GM15510 (cell line): ENCODE data around the gene ZNF74.

Experiments used
- POLR2A ChIP-seq: IDR thresholded peaks from 3 replicates; pipeline ENCODE4 v1.6.1; 2011; ENCODE audit warnings: borderline replicate concordance; ENCODE audit not compliant: insufficient read length; ENCODE audit errors: extremely low read depth

Gene ZNF74

DNA sequence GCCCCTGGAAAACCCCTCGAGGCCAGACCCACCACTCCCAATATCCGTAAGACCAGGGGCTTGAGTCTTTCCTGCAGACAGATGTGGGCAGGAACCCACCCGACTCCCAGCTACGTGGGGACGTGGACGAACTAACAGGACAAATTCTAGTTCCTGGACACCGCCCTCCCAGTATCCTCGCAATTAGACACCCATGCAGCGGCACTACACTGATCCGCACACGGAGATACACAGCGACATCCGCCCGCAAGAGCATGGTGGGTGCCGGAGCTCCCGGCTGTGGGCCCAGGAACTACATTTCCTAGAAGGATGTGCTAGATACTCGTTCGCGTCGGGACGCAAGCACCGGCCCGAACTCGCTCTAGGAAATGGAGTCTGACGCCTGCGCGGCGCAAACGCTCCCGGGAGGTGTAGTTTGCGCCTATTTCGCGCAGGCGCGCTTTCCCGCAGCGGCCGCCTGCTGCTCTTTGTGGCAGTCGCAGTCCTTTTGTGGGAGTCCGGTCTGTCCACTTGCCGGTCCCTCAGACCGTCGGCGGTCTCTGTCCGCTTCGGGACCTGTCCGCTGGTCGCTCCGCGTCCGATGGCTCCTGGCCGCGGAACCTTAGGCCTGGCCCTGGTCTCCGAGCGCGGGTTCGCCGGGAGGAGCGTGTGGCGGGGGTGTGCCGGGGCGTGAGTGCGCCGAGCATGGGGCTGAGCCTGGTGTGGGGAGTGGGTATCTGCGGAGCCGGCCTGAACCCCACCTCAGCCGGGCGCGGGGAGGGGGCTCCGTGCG is at the start of gene ZNF74:
TSS of gene ZNF74 (plus strand) at position 447 of the 772 bp plus-strand sequence. CDS start 478 bp downstream, outside the sequence.
- peak; percentile 87 for TF ChIP-seq POLR2A

DNA sequence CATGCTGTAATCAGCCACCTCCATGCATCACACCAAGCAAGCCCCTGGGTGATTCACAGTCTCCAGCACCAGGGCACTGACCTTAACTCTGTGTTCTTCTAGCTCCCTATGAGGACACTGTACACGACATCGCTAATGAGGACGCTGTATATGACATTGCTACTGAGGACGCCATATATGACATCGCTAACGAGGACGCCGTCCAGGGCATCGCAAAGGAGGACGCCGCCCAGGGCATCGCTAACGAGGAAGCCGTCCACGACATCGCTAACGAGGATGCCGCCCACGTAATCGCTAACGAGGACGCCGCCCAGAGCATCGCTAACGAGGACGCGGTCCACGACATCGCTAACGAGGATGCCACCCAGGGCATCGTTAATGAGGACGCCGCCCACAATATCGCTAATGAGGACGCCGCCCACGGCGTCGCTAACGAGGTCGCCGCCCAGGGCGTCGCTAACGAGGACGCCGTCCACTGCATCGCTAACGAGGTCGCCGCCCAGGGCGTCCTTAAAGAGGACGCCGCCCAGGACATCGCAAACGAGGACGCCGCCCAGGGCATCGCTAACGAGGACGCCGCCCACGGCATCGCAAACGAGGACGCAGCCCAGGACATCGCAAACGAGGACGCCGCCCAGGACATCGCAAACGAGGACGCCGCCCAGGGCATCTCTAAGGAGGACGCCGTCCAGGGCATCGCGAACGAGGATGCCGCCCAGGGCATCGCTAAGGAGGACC is 39.5 kb upstream of the ZNF74 start:
- TF ChIP-seq POLR2A: no peak

DNA sequence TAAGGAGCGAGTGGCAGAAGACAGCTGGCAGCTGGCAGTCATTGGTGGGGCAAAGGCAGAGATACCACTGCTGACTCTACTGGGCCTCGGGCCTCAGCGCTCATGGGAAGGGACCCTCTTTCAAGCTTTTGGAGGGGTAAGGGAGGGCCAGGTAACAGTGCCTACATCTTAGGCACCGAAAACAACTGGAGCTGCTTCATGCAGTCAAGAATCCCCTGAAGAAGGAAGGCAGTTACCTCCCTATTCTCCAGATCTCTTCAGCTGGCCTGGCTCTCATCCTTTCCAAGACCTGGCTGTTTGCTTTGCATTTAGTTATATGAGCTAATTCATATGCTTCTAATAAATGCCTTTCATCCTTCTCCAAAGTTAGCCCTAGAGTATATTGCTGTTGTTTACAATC is 15.8 kb upstream of the ZNF74 start:
- TF ChIP-seq POLR2A: no peak

DNA sequence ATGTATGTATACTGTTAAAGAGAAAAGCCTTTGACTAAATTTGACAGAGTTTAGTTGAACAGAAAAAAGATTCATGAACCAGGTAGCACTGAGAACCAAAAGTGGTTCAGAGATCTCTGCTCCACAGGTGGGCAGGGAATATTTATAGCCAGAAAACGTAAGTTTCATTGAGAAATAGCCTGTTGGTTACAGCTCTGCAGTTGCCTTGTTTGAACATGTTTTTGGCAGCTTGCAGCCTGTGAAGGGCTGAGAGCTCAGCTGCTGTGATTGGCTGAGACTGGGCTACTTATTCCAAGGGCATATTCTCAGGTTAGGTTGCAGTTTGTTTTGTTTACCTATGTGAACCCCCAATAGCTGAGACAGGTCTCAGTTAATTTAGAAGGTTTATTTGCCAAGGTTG is 13.5 kb upstream of the ZNF74 start:
- TF ChIP-seq POLR2A: no peak

DNA sequence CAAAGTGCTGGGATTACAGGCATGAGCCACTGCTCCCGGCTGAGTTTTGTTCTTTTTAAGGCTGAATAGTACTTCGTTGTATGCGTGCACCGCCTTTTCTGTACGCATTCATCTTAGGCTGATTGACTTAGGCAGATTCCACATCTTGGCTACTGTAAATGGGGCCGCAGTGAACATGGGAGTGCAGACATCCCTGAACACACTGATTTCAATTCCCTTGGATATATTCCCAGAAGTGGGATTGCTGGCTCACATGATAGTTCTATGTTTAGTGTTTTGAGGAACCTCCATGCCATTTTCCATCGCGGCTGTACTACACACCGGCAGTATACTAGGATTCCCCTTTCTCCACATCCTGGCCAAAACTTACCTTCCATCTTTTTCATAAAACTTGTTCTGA is 10.4 kb upstream of the ZNF74 start:
- no peak for TF ChIP-seq POLR2A

DNA sequence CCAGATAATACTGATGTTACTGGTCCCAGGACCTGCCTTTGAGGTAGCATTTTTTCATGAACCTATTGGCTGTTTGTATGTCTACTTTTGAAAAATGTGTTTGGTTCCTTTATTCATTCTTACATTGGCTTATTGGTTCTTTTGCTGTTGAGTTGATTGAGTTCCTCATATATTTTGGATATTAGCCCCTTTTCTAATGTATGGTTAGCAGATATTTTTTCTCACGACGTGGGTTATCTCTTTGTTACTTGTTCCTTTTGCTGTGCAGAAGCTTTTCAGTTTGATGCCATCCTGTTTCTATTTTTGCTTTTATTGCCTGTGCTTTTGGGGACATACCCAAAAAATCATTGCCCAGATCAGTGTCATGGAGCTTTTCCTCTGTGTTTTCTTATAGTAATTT is 9.8 kb upstream of the ZNF74 start:
- no peak for TF ChIP-seq POLR2A

DNA sequence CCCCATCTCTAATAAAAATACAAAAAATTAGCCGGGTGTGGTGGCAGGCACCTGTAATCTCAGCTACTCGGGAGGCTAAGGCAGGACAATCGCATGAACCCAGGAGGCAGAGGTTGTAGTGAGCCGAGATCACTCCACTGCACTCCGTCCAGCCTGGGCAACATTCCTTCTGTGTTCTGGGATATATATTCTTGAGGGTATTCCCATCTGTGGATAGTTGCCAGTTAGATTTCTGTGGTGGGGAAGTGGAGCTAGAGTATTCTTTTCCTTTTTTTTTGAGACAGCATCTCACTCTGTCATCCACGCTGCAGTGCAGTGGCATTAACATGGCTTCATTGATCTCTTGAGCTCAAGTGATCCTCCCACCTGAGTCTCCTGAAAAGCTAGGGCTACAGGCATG is 9.1 kb upstream of the ZNF74 start:
- TF ChIP-seq POLR2A: no peak

DNA sequence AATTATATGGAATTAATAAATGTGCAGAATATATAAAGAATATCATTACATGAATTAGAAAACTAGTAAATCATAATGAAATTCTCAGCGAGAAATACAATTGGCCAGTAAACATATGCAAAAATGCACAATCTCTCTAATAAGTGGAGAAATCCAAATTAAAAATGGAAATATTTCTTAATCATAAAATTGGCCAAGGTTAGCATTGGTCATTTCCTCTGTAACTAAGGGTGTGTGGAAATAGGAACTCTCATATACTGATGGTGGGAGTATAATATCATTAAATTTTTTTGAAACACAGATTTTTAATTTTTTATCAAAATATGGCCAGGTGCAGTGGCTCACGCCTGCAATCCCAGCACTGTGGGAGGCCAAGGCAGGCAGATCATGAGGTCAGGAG is 7.6 kb upstream of the ZNF74 start:
- no peak for TF ChIP-seq POLR2A

DNA sequence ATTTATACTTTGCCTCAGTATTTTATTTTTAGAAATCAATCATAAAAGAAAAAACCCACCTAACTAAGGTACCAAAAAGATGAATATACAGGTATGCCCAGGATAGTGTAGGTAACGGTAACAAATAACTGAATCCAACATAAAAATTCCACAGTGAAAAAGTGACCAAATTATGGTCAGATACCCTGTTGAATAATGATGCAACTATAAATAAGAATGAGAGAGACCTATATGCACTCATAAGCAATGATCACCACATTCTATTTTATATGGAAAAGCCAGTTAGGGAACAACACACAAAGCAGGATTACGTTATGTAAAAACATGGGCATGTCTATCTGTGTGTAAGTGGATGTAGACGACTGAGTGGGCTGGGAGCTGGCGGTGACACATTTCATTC is 7.0 kb upstream of the ZNF74 start:
- no peak for TF ChIP-seq POLR2A

DNA sequence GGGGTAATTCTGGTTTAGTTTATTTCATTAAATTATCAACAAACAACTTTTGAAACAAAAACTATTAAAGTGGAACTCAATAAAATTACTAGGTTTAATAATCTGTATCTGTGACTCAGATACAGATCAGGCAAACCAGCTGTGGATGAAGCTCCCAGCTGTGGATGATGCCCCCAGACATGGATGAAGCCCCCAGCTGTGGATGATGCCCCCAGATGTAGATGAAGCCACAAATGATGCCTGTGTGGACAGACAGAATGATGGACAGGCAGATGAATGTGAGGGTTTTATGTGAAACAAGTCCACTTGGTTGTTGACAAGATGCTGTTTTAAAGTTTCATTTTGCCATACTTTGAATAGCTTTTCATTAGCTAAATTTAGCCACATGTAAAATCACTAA is 5.8 kb upstream of the ZNF74 start:
- TF ChIP-seq POLR2A: no peak

DNA sequence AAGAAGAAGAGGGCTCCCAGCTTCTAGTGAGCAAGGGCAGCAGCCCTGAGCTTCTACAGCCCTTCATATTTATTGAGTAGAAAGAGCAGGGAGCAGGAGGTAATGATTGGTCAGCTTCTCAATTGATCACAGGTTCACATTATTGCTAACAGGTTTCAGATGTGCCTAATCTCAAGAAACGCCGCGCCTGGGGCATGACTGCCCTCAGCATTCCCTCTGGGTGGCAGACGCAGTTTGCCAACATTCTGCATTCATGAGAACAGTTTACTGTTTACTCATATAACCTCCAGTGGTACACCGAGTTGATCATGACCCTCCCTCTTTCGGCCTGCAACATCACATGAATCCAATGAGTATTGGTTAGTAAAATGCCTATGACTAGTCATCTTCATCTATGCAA is 4.7 kb upstream of the ZNF74 start:
- TF ChIP-seq POLR2A: no peak

DNA sequence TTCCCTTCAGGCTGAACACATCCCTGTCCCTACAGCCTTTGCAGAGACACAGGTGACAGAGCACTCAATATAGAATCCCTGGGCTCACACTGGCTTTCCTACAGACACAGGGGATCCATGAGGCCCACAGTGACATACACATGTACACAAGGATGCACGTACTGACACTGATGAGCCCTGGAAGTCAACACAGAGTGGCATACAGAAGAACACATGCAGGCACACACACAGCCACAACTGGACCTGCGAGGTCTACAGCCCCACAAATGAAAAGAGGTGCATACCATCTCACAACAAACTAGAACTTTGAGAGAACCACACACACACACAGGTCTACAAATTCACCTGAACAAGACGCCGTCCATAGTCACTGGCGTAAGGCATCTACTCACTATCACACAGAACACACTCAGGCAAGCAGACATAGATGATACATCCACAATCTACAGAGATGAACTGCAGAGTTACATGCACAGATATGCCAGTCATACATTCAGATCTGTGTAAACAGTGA is 3.5 kb upstream of the ZNF74 start:
- TF ChIP-seq POLR2A: no peak

DNA sequence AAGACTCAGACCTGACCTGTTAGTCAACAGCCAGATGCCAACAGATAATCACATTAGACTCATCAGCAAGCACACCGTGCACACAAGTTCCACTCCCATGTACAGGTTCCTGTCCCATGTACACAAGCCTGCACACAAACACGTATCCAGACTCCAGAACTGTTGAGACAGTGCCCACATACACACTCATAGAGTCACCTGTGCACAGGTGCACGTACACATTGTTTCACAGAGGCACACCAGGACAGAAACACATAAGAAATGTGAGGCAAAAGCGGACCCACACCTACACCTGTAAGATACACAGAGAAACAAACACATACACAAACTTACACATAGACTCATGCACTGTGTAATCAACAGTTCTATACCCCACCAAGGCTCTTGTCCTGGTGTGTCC is 2.7 kb upstream of the ZNF74 start:
- TF ChIP-seq POLR2A: no peak

DNA sequence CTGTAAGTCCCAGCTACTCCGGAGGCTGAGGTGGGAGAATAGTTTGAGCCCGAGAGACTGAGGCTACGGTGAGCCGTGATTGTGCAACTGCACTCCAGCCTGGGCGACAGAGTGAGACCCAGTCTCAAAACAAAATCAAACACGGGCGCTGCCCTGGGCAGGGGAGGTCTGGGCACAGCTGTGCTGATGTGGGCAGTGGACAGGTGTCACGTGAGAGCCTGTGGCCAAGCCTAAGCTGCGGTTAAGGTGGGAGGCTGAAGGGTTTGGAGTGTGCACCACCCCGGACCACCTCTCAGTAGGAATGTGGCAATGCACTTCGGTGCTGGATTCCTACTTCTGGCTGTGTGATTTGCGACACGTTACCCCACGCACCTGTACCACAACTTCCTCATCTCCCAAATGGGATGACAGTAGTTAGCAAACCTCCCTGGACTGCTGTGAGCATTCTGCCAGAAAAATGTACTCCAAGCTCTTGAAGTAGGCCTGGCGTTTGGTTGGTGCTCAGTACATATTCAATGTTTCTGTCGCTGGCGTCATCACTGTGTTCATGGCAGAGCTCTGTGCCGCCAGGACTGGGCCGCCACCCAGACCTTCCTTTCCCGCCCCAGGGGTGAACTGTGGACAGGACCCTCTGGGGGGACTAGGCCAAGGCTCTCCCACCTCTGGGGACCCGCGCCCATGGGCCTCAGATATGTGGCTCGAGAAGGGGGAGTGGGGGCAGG is 807 bp upstream of the ZNF74 start:
- TF ChIP-seq POLR2A: no peak
